GM12875 (cell line): Measurements from ENCODE around the gene MIF.
"Not testable (repeated sequence)": the region's sequence is repeated elsewhere in the genome, so short reads cannot be mapped to it uniquely, and the experiment has no call there.

ENCODE experiments used
- H3K4me3 ChIP-seq: one replicate; pipeline ENCODE4 v1.5.1; 2011; ENCODE audit warnings: low read depth, low read length, control low read depth
- CTCF ChIP-seq: IDR thresholded peaks from 2 replicates; pipeline ENCODE4 v1.5.1; 2011; ENCODE audit warnings: low read depth, mild to moderate bottlenecking, control low read depth, inconsistent platforms, low read length, moderate library complexity, borderline replicate concordance; ENCODE audit not compliant: insufficient read depth

MIF gene

GRCh38 chr22:23849009-23850006 lies 44.9 kb upstream of the MIF start:
- H3K4me3 ChIP-seq, result no peak overlapping the region
- TF ChIP-seq CTCF, result peak; percentile 97

GRCh38 chr22:23850136-23850611 lies 44.0 kb upstream of the MIF start:
- H3K4me3 ChIP-seq, result no peak overlapping the region
- no peak for TF ChIP-seq CTCF

GRCh38 chr22:23856721-23857605 lies 37.2 kb upstream of the MIF start:
- TF ChIP-seq CTCF, result peak; percentile 18; the same call in 1 of the 2 replicates
- H3K4me3 ChIP-seq, result peak overlapping the region; percentile 63

- TF ChIP-seq CTCF, result 0 out of 2 replicates have a peak, but pooled peaks have one; percentile 15
- H3K4me3 ChIP-seq, result peak within 1 kb of the TSS; percentile 78
These were observed 36.3 kb upstream of the MIF start, which contains the start of gene SLC2A11 for GRCh38 chr22:23857606-23858483. Gene SLC2A11 (plus strand): TSS chr22:23857875. CDS start chr22:23858000, 125 bp downstream.

- peak overlapping the region; percentile 78 for H3K4me3 ChIP-seq
- no peak for TF ChIP-seq CTCF
These were observed 35.7 kb upstream of the MIF start for GRCh38 chr22:23858484-23858815.

- no peak overlapping the region for H3K4me3 ChIP-seq
- no peak for TF ChIP-seq CTCF
These were observed 35.0 kb upstream of the MIF start for GRCh38 chr22:23859201-23859600.

- not testable (repeated sequence) for H3K4me3 ChIP-seq
These were observed 34.0 kb upstream of the MIF start for GRCh38 chr22:23860187-23860586.
